Measurements from ENCODE around the gene PRDM10.
A peak's percentile ranks its signal among the peaks of the same experiment; 100 is the strongest.

The PRDM10 gene

DNA sequence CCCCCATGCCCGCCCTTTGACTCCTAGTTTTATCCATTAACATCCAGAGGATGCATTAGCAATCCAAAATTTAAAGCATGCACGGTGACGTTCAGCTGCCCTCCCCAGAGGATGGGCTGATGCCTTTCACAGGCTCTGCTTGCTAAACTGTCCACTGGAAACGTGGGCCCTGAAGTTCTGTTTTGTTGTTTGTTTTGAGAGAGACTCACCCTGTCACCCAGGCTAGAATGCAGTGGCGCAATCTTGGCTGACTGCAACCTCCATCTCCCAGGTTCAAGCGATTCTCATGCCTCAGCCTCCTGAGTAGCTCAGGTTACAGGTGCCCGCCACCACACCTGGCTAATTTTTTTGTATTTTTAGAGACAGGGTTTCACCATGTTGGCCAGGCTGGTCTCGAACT lies 146.6 kb downstream of the PRDM10 start:
- H3K4me1 ChIP-seq (ENCODE audit: insufficient read depth, low read length) = peaks cover 15% of the 10 kb centered on the region
- peaks cover 7% of the 10 kb centered on the region; the same call in 1 of the 2 replicates for H3K36me3 ChIP-seq (ENCODE audit: insufficient read depth, low read length)
- no peak overlapping the region for H3K9ac ChIP-seq (ENCODE audit: low read depth, low read length)
- H4K20me1 ChIP-seq (ENCODE audit: insufficient read depth, low read length) = peaks cover 4% of the 10 kb centered on the region; the same call in 1 of the 2 replicates
- TF ChIP-seq EZH2 (IDR thresholded peaks at IDR 0.05; ENCODE audit: borderline replicate concordance, low read depth, low read length, severe bottlenecking) = no peak
- TF ChIP-seq, protein P1, sequence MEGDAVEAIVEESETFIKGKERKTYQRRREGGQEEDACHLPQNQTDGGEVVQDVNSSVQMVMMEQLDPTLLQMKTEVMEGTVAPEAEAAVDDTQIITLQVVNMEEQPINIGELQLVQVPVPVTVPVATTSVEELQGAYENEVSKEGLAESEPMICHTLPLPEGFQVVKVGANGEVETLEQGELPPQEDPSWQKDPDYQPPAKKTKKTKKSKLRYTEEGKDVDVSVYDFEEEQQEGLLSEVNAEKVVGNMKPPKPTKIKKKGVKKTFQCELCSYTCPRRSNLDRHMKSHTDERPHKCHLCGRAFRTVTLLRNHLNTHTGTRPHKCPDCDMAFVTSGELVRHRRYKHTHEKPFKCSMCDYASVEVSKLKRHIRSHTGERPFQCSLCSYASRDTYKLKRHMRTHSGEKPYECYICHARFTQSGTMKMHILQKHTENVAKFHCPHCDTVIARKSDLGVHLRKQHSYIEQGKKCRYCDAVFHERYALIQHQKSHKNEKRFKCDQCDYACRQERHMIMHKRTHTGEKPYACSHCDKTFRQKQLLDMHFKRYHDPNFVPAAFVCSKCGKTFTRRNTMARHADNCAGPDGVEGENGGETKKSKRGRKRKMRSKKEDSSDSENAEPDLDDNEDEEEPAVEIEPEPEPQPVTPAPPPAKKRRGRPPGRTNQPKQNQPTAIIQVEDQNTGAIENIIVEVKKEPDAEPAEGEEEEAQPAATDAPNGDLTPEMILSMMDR (IDR thresholded peaks at IDR 0.05; ENCODE audit: borderline replicate concordance, extremely low read depth, low read length, poor library complexity, severe bottlenecking) = no peak
- no peak overlapping the region for H3K4me2 ChIP-seq (ENCODE audit: insufficient read depth, low read length)
- ATAC-seq (ENCODE audit: insufficient read depth, low read depth) (no peak), DNase-seq (no peak)
- H3K79me2 ChIP-seq (ENCODE audit: insufficient read depth, low read length) = no peaks in the 10 kb centered on the region
- no peaks in the 10 kb centered on the region for H3K27me3 ChIP-seq (ENCODE audit: insufficient read depth, low read length, poor library complexity)
- H3K4me3 ChIP-seq (ENCODE audit: low read depth in 1 of 2, low read length in 2 of 2) = no peak overlapping the region
- H3K9me3 ChIP-seq (ENCODE audit: insufficient read depth, low read length, severe bottlenecking) = no peaks in the 10 kb centered on the region
- H3K27ac ChIP-seq (ENCODE audit: low read length) = no peak overlapping the region
- no peak overlapping the region for H2AFZ ChIP-seq (ENCODE audit: low read depth, low read length)

DNA sequence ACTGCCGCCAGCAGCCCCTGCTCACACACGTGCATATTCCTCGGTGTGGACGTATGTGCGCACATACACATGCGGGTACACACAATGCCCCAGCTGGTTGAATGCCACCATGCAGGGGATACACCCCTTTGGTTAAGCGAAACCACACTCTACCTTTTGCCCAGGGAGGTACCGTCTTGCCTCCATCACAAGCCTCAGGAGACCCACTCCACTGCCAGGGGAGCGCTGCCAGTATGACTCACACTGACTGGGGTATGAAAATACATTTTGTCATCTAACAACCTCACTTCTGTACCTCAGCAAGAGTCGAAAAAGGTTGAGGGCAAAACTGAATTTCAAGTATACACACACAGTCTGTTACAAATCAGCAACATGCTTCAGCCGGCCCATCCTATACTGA lies 147.5 kb downstream of the PRDM10 start:
- H3K27me3 ChIP-seq (ENCODE audit: insufficient read depth, low read length, poor library complexity) = no peaks in the 10 kb centered on the region
- no peak overlapping the region for H2AFZ ChIP-seq (ENCODE audit: low read depth, low read length)
- no peak overlapping the region for H3K9ac ChIP-seq (ENCODE audit: low read depth, low read length)
- TF ChIP-seq EZH2 (IDR thresholded peaks at IDR 0.05; ENCODE audit: borderline replicate concordance, low read depth, low read length, severe bottlenecking) = no peak
- TF ChIP-seq, protein P1 (IDR thresholded peaks at IDR 0.05; ENCODE audit: borderline replicate concordance, extremely low read depth, low read length, poor library complexity, severe bottlenecking) = no peak
- H3K9me3 ChIP-seq (ENCODE audit: insufficient read depth, low read length, severe bottlenecking) = no peaks in the 10 kb centered on the region
- no peak overlapping the region for H3K4me2 ChIP-seq (ENCODE audit: insufficient read depth, low read length)
- H4K20me1 ChIP-seq (ENCODE audit: insufficient read depth, low read length) = peaks cover 4% of the 10 kb centered on the region; the same call in 1 of the 2 replicates
- H3K4me1 ChIP-seq (ENCODE audit: insufficient read depth, low read length) = peaks cover 15% of the 10 kb centered on the region
- no peak overlapping the region for H3K4me3 ChIP-seq (ENCODE audit: low read depth in 1 of 2, low read length in 2 of 2)
- no peaks in the 10 kb centered on the region for H3K79me2 ChIP-seq (ENCODE audit: insufficient read depth, low read length)
- no peak overlapping the region for H3K27ac ChIP-seq (ENCODE audit: low read length)
- no peak for DNase-seq
- H3K36me3 ChIP-seq (ENCODE audit: insufficient read depth, low read length) = no peaks in the 10 kb centered on the region
- ATAC-seq (ENCODE audit: insufficient read depth, low read depth) = 0 out of 3 replicates have a peak, but pooled peaks have one; percentile 9

DNA sequence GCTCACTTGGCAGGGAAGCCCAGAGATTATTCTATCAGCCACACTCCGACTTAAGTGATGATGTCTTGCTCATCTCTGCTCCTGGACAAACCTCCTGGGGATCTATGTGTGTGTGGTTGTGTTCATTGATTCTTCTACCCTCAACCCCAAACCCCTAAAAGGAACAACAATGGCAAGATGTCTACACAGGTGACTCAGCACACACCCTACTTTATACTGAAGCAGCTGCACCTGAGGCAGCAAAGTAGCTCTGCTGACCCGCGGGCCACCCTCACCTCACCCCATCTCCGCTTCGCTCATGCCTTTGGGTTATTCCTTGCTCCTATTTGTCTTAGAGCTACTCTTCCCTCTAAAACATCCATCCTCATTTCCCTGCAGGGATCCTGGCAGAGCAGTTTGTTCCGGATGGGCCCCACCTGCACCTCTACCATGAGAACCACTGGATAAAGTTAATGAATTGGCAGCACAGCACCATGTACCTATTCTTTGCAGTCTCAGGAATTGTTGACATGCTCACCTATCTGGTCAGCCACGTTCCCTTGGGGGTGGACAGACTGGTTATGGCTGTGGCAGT lies 148.3 kb downstream of the PRDM10 start:
- no peaks in the 10 kb centered on the region for H3K79me2 ChIP-seq (ENCODE audit: insufficient read depth, low read length)
- H3K36me3 ChIP-seq (ENCODE audit: insufficient read depth, low read length) = no peaks in the 10 kb centered on the region
- no peak overlapping the region for H3K27ac ChIP-seq (ENCODE audit: low read length)
- no peak overlapping the region for H2AFZ ChIP-seq (ENCODE audit: low read depth, low read length)
- no peak overlapping the region for H3K9ac ChIP-seq (ENCODE audit: low read depth, low read length)
- TF ChIP-seq, protein P1 (IDR thresholded peaks at IDR 0.05; ENCODE audit: borderline replicate concordance, extremely low read depth, low read length, poor library complexity, severe bottlenecking) = no peak
- TF ChIP-seq EZH2 (IDR thresholded peaks at IDR 0.05; ENCODE audit: borderline replicate concordance, low read depth, low read length, severe bottlenecking) = no peak
- DNase-seq (no peak), ATAC-seq (ENCODE audit: insufficient read depth, low read depth) (no peak)
- no peaks in the 10 kb centered on the region for H3K9me3 ChIP-seq (ENCODE audit: insufficient read depth, low read length, severe bottlenecking)
- H3K4me1 ChIP-seq (ENCODE audit: insufficient read depth, low read length) = peaks cover 15% of the 10 kb centered on the region
- peaks cover 4% of the 10 kb centered on the region; the same call in 1 of the 2 replicates for H4K20me1 ChIP-seq (ENCODE audit: insufficient read depth, low read length)
- H3K4me3 ChIP-seq (ENCODE audit: low read depth in 1 of 2, low read length in 2 of 2) = no peak overlapping the region
- H3K4me2 ChIP-seq (ENCODE audit: insufficient read depth, low read length) = no peak overlapping the region
- no peaks in the 10 kb centered on the region for H3K27me3 ChIP-seq (ENCODE audit: insufficient read depth, low read length, poor library complexity)
